ENCODE results near the gene NUP85. TPM values are rescaled to one million over a fixed set of nuclear protein-coding genes. Genes with fewer than 3 reads are reported as not detected.

The NUP85 gene
- total RNA-seq, 1 experiment from 2014 or later = 117 TPM

DNA sequence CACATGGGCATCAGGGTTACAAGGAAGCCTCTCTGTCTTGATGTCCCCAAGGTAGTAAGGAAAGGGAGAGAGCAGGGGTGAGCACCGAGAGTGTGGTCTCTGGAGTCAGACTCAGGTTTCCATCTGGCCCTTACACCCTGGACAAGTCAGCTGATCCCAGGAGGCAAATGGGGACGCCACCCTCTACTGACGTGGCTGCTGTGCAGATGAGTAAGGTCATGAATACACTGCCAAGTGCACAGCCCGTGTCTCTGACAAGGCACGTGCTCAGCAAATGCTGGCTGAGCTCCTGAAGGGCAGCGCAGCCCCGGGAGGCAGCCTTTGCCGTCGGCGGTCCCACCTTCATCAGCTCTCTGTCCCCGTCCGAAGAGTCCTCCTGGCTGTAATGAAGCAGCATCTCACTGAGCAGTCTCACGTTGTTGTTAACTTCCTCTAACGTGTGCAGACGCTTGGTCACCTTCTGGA, 36.5 kb downstream of the NUP85 start:
- no peak overlapping the region for H3K4me3 Mint-ChIP-seq (ENCODE audit: low read depth, unreplicated experiment)
- no peak for DNase-seq
- peaks cover 8% of the 10 kb centered on the region for H3K4me1 Mint-ChIP-seq (ENCODE audit: low read depth, unreplicated experiment)
- intact Hi-C loops (cut with micrococcal nuclease; ENCODE audit: unreplicated experiment) = no loop called here
- peaks cover 64% of the 10 kb centered on the region for H3K36me3 Mint-ChIP-seq (ENCODE audit: insufficient read depth, unreplicated experiment)
- H3K27ac Mint-ChIP-seq (ENCODE audit: unreplicated experiment) = no peak overlapping the region
- no TSS peak for BruUV-seq (replicated peaks)
- H3K27me3 Mint-ChIP-seq (ENCODE audit: unreplicated experiment) = no peaks in the 10 kb centered on the region
- TF ChIP-seq, protein P1, sequence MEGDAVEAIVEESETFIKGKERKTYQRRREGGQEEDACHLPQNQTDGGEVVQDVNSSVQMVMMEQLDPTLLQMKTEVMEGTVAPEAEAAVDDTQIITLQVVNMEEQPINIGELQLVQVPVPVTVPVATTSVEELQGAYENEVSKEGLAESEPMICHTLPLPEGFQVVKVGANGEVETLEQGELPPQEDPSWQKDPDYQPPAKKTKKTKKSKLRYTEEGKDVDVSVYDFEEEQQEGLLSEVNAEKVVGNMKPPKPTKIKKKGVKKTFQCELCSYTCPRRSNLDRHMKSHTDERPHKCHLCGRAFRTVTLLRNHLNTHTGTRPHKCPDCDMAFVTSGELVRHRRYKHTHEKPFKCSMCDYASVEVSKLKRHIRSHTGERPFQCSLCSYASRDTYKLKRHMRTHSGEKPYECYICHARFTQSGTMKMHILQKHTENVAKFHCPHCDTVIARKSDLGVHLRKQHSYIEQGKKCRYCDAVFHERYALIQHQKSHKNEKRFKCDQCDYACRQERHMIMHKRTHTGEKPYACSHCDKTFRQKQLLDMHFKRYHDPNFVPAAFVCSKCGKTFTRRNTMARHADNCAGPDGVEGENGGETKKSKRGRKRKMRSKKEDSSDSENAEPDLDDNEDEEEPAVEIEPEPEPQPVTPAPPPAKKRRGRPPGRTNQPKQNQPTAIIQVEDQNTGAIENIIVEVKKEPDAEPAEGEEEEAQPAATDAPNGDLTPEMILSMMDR (IDR thresholded peaks at IDR 0.05; ENCODE audit: unreplicated experiment) = no peak
- CTCF ChIA-PET = interaction anchor here (0.6 kb wide), 1 partner anchor 8 kb away, joined by 5 read pairs; no protein-coding TSS in a partner anchor
- no peaks in the 10 kb centered on the region for H3K9me3 Mint-ChIP-seq (ENCODE audit: low read depth, unreplicated experiment)

- TF ChIP-seq, protein P1 (IDR thresholded peaks at IDR 0.05; ENCODE audit: unreplicated experiment) = no peak
- intact Hi-C loops (cut with micrococcal nuclease; ENCODE audit: unreplicated experiment) = no loop called here
- no peak overlapping the region for H3K27ac Mint-ChIP-seq (ENCODE audit: unreplicated experiment)
- BruUV-seq (replicated peaks) = no TSS peak
- no peaks in the 10 kb centered on the region for H3K9me3 Mint-ChIP-seq (ENCODE audit: low read depth, unreplicated experiment)
- CTCF ChIA-PET = no interaction called here
- H3K27me3 Mint-ChIP-seq (ENCODE audit: unreplicated experiment) = no peaks in the 10 kb centered on the region
- no peak for DNase-seq
- no peak overlapping the region for H3K4me3 Mint-ChIP-seq (ENCODE audit: low read depth, unreplicated experiment)
- peaks cover 63% of the 10 kb centered on the region for H3K36me3 Mint-ChIP-seq (ENCODE audit: insufficient read depth, unreplicated experiment)
- peaks cover 8% of the 10 kb centered on the region for H3K4me1 Mint-ChIP-seq (ENCODE audit: low read depth, unreplicated experiment)
Measured at GRCh38 chr17:75242461-75243042, 37.1 kb downstream of the NUP85 start.

- BruUV-seq (replicated peaks) = no TSS peak
- no peaks in the 10 kb centered on the region for H3K9me3 Mint-ChIP-seq (ENCODE audit: low read depth, unreplicated experiment)
- H3K27ac Mint-ChIP-seq (ENCODE audit: unreplicated experiment) = no peak overlapping the region
- H3K4me3 Mint-ChIP-seq (ENCODE audit: low read depth, unreplicated experiment) = no peak overlapping the region
- H3K27me3 Mint-ChIP-seq (ENCODE audit: unreplicated experiment) = no peaks in the 10 kb centered on the region
- H3K4me1 Mint-ChIP-seq (ENCODE audit: low read depth, unreplicated experiment) = no peaks in the 10 kb centered on the region
- DNase-seq = no peak
- intact Hi-C loops (cut with micrococcal nuclease; ENCODE audit: unreplicated experiment) = no loop called here
- CTCF ChIA-PET = interaction anchor here (0.5 to 0.6 kb wide), 3 partner anchors 25 to 325 kb away, joined by 3 to 5 read pairs (median 4); no protein-coding TSS in a partner anchor
- H3K36me3 Mint-ChIP-seq (ENCODE audit: insufficient read depth, unreplicated experiment) = peaks cover 52% of the 10 kb centered on the region
- TF ChIP-seq, protein P1 (IDR thresholded peaks at IDR 0.05; ENCODE audit: unreplicated experiment) = no peak
Measured at GRCh38 chr17:75244133-75244866, 38.8 kb downstream of the NUP85 start.

GRCh38 chr17:75245011-75245410, 39.5 kb downstream of the NUP85 start:
- intact Hi-C loops (cut with micrococcal nuclease; ENCODE audit: unreplicated experiment) = no loop called here
- Mint-ChIP-seq H3K4me1 (ENCODE audit: low read depth, unreplicated experiment) (peaks cover 7% of the 10 kb centered on the region), H3K27me3 (ENCODE audit: unreplicated experiment) (no peaks in the 10 kb centered on the region), H3K36me3 (ENCODE audit: insufficient read depth, unreplicated experiment) (peaks cover 48% of the 10 kb centered on the region), H3K9me3 (ENCODE audit: low read depth, unreplicated experiment) (no peaks in the 10 kb centered on the region), H3K27ac (ENCODE audit: unreplicated experiment) (no peak overlapping the region), H3K4me3 (ENCODE audit: low read depth, unreplicated experiment) (no peak overlapping the region)
- BruUV-seq (replicated peaks) = no TSS peak
- CTCF ChIA-PET = no interaction called here
- DNase-seq = no peak
- TF ChIP-seq, protein P1 (IDR thresholded peaks at IDR 0.05; ENCODE audit: unreplicated experiment) = no peak
